ENCODE data around the gene GLIS2.

The GLIS2 gene

GRCh38 chr16:4376893-4377572 lies 61.2 kb downstream of the GLIS2 start:
- no peak for DNase-seq (ENCODE audit: low read depth)
- no peak overlapping the region for H3K4me3 ChIP-seq (ENCODE audit: low read depth, low read length)

GRCh38 chr16:4377573-4378154 lies 61.8 kb downstream of the GLIS2 start:
- no peak overlapping the region for H3K4me3 ChIP-seq (ENCODE audit: low read depth, low read length)
- DNase-seq (ENCODE audit: low read depth), result no peak

- no peak overlapping the region for H3K4me3 ChIP-seq (ENCODE audit: low read depth, low read length)
- no peak for DNase-seq (ENCODE audit: low read depth)
These were observed 62.3 kb downstream of the GLIS2 start for GRCh38 chr16:4378161-4378666.

GRCh38 chr16:4378999-4379690 lies 63.3 kb downstream of the GLIS2 start:
- H3K4me3 ChIP-seq (ENCODE audit: low read depth, low read length), result no peak overlapping the region
- no peak for DNase-seq (ENCODE audit: low read depth)

DNA sequence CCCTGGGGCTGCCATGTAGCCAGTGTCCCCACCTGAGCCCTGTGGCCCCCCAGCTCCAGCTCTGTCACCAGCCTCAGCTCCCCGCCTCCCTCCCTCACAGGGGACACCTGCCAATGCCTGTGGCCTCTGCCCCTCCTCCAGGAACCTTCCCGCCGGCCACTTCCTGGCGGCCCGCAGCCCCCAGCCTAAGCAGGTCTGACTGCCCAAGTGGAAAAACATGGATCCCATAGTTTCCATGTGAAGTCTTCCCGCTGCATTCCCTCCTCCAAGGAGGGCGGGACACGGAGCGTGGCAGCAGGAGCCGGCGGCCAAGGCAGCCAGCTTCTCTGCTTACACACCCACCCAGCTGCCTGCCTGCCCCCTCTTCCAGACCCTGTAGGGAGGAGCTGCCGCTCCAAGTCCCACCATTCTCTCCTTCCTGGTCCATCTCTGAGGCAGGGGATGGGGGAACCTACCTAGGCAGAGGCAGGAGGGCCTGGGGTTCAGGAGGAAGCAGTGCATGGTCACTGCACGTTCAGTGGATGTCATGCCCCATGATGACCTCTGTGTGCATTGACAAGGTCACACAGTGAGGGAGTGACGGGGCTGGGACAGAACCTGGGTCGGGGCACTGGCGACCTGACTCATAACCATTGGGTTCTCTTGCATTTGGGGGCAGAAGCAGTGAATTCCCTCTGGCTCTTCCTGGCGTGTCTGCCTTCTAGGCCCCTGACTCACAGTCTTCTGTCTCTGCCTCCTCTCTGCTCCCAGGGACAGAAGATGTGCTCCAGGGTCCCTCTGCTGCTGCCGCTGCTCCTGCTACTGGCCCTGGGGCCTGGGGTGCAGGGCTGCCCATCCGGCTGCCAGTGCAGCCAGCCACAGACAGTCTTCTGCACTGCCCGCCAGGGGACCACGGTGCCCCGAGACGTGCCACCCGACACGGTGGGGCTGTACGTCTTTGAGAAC lies 64.5 kb downstream of the GLIS2 start:
- H3K4me3 ChIP-seq (ENCODE audit: low read depth, low read length), result no peak overlapping the region
- no peak for DNase-seq (ENCODE audit: low read depth)

DNA sequence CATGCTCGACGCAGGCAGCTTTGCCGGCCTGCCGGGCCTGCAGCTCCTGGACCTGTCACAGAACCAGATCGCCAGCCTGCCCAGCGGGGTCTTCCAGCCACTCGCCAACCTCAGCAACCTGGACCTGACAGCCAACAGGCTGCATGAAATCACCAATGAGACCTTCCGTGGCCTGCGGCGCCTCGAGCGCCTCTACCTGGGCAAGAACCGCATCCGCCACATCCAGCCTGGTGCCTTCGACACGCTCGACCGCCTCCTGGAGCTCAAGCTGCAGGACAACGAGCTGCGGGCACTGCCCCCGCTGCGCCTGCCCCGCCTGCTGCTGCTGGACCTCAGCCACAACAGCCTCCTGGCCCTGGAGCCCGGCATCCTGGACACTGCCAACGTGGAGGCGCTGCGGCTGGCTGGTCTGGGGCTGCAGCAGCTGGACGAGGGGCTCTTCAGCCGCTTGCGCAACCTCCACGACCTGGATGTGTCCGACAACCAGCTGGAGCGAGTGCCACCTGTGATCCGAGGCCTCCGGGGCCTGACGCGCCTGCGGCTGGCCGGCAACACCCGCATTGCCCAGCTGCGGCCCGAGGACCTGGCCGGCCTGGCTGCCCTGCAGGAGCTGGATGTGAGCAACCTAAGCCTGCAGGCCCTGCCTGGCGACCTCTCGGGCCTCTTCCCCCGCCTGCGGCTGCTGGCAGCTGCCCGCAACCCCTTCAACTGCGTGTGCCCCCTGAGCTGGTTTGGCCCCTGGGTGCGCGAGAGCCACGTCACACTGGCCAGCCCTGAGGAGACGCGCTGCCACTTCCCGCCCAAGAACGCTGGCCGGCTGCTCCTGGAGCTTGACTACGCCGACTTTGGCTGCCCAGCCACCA lies 65.4 kb downstream of the GLIS2 start:
- H3K4me3 ChIP-seq (ENCODE audit: low read depth, low read length), result no peak overlapping the region
- DNase-seq (ENCODE audit: low read depth), result no peak

GRCh38 chr16:4381935-4382794 lies 66.3 kb downstream of the GLIS2 start:
- H3K4me3 ChIP-seq (ENCODE audit: low read depth, low read length), result no peak overlapping the region
- no peak for DNase-seq (ENCODE audit: low read depth)

DNA sequence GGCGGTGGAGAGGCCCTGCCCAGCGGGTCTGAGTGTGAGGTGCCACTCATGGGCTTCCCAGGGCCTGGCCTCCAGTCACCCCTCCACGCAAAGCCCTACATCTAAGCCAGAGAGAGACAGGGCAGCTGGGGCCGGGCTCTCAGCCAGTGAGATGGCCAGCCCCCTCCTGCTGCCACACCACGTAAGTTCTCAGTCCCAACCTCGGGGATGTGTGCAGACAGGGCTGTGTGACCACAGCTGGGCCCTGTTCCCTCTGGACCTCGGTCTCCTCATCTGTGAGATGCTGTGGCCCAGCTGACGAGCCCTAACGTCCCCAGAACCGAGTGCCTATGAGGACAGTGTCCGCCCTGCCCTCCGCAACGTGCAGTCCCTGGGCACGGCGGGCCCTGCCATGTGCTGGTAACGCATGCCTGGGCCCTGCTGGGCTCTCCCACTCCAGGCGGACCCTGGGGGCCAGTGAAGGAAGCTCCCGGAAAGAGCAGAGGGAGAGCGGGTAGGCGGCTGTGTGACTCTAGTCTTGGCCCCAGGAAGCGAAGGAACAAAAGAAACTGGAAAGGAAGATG lies 67.0 kb downstream of the GLIS2 start:
- no peak overlapping the region for H3K4me3 ChIP-seq (ENCODE audit: low read depth, low read length)
- no peak for DNase-seq (ENCODE audit: low read depth)

DNA sequence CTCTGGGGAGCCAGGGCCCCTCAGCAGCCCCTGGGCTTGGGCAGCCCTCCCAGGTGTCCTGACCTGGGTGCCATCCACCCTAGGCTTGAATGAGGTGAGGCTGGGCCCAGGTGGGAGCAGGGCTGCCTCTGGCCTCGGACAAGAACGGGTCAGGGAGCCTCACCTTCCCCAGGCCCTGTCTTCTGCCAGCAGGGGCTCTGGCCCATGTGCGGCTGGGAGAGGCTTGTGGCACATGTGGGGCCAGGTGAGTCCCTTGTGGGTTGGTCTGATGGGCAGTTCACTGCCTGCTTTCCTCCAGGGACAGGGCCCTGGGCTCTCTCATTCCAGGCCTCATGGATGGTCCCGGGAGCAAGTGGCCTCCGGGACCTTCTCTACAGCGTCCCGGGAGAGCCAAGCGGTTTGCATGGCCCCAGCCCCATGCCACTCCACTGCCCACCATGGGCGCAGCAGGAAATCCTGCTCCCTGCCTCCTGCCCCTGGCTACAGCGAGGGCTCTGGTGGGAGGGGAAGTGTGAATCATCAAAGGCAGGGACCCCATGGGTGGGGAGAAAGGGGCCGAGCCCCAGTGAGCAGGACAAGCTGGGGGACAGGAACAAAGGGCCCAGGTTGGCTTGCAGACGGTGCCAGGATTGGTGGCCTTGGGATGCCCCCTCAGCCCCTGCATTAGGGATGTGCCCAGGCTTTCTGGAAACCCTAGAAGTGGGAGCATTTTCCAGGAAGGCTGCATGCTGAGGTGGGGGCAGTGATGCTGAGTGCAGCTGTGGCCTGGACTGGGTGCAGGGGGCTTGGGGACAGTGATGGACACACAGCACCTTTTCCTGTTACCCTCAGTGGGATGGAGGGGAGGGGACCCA lies 68.0 kb downstream of the GLIS2 start:
- no peak for DNase-seq (ENCODE audit: low read depth)
- no peak overlapping the region for H3K4me3 ChIP-seq (ENCODE audit: low read depth, low read length)

DNA sequence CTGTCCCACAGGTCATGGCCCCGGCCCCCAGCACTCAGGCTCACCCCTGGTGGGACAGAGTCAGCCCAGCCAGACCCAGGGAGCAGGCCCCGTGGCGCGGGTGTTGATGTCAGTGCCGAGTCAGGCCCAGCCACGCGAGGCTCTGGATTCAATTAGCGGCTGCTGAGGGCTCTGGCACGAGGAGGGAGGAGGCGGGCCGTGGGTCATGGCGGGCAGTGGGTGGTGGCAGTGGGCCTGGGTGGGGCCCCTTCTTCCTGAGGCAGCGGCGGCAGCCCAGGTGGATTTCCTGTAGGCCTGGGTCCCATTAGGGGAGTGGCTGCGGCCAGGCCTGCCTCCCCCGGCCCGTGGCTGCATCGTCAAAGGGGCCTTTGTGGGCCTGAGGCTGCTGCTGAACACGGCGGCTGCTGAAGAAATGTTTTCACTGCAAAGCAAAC lies 68.7 kb downstream of the GLIS2 start:
- no peak for DNase-seq (ENCODE audit: low read depth)
- no peak overlapping the region for H3K4me3 ChIP-seq (ENCODE audit: low read depth, low read length)

DNA sequence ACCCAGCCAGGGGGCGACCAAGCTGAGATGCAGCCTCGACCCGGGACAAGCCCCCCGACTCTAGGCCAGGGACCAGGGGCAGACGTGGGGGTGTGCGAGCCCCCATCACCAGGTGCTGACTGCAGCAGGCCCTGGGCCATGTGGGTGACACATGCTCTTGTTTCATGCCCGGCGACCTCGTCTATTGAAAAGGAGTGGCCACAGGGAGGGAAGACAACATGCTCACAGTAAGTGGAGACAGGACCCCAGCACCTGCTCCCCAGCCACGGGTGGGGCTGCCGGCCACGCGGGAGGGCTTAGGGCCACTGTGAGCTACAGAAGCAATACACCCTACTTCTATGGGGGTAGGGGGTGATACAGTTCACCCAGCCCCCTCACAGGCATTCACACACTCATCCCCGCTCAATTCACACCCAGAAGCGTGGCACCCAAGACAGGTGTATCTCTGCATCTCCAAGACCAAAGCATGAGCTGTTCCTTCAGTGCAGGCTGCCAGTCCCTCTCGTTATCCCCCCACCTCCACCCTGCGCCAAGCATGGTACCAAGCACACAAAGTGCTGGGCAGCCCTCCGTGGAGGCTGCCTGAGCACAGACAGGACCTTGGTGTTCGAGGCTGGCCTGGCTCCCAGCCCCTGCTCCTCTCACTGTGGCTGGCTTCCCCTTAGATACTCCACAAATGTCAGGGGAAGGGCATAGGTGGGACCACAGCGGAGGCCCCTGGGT lies 69.4 kb downstream of the GLIS2 start:
- no peak for DNase-seq (ENCODE audit: low read depth)
- H3K4me3 ChIP-seq (ENCODE audit: low read depth, low read length), result no peak overlapping the region

- H3K4me3 ChIP-seq (ENCODE audit: low read depth, low read length), result no peak overlapping the region
- DNase-seq (ENCODE audit: low read depth), result no peak
These were observed 70.1 kb downstream of the GLIS2 start for GRCh38 chr16:4385789-4386450.

DNA sequence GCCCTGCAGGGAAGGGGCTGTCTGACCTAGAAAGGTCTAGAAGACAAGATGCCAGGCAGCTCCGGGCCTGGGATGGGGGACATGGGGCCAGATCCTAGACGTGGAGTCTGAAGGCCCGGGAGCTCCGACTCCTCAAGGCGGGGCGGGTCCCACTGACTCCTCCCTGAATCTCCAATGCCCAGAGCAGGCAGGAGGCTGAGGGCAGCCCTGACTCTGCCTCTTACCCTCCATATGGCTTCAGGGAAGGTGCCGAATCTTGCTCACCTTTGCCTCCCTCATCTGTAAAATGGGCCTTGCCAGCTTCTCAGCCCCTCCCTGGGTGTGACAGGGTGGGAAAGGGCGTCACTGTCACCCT lies 70.6 kb downstream of the GLIS2 start:
- no peak overlapping the region for H3K4me3 ChIP-seq (ENCODE audit: low read depth, low read length)

GRCh38 chr16:4386951-4387565 lies 71.2 kb downstream of the GLIS2 start:
- no peak overlapping the region for H3K4me3 ChIP-seq (ENCODE audit: low read depth, low read length)
- no peak for DNase-seq (ENCODE audit: low read depth)

More for the DNA sequence above, 70.6 kb downstream of the GLIS2 start:
- no peak for DNase-seq (ENCODE audit: low read depth)

DNA sequence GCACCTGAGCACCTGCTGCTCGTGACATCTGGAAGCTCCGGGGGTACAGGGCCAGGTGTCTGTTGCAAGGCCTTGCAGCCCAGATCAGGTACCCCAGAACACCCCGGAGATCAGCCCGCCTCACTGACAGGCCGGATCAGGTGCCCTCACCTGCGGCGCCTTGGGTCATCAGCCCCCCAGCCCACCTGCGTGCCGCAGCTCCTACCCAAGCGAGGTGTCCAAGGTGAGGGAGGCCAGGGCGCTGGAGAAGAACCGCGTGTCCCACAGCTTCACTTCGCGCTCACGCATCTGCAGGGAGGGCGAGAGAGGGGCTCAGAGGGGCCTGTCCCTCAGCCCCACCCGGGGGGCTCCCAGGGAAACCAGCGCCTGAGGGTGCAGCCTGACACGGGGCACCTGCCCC lies 71.9 kb downstream of the GLIS2 start:
- no peak overlapping the region for H3K4me3 ChIP-seq (ENCODE audit: low read depth, low read length)
- no peak for DNase-seq (ENCODE audit: low read depth)

All from skeletal muscle cell (primary cell).